ENCODE measurements around the gene TMEM39B. TPM values are rescaled to one million over a fixed set of nuclear protein-coding genes. Genes with fewer than 3 reads are reported as not detected.
"Not testable (repeated sequence)": the region's sequence is repeated elsewhere in the genome, so short reads cannot be mapped to it uniquely, and the experiment has no call there.

The TMEM39B gene
- total RNA-seq, 1 donor from 2014 or later = 13.3 TPM

GRCh38 chr1:32074841-32075240, 2.1 kb downstream of the TMEM39B start:
- Histone ChIP-seq H4K20me1 (ENCODE audit: insufficient read depth, low read length) (peaks cover 29% of the 10 kb centered on the region), H3K4me3 (ENCODE audit: insufficient read depth, low read depth, low read length) (no peak overlapping the region), H3K9ac (ENCODE audit: low read length) (no peak overlapping the region), H3K27me3 (ENCODE audit: insufficient read depth, low read length) (no peaks in the 10 kb centered on the region), H2AFZ (ENCODE audit: low read depth, low read length) (no peak overlapping the region), H3K4me1 (ENCODE audit: insufficient read depth, low read length) (peaks cover 21% of the 10 kb centered on the region), H3K79me2 (ENCODE audit: insufficient read depth, low read length) (peaks cover 30% of the 10 kb centered on the region), H3K4me2 (ENCODE audit: low read length) (no peak overlapping the region), H3K36me3 (ENCODE audit: insufficient read depth, low read length) (peaks cover 14% of the 10 kb centered on the region), H3K9me3 (ENCODE audit: insufficient read depth, low read depth, low read length) (no peaks in the 10 kb centered on the region), H3K27ac (ENCODE audit: low read depth, low read length) (no peak overlapping the region)
- TF ChIP-seq EZH2 (IDR thresholded peaks at IDR 0.05; ENCODE audit: insufficient read depth, low read length) = no peak
- TF ChIP-seq, protein P1, sequence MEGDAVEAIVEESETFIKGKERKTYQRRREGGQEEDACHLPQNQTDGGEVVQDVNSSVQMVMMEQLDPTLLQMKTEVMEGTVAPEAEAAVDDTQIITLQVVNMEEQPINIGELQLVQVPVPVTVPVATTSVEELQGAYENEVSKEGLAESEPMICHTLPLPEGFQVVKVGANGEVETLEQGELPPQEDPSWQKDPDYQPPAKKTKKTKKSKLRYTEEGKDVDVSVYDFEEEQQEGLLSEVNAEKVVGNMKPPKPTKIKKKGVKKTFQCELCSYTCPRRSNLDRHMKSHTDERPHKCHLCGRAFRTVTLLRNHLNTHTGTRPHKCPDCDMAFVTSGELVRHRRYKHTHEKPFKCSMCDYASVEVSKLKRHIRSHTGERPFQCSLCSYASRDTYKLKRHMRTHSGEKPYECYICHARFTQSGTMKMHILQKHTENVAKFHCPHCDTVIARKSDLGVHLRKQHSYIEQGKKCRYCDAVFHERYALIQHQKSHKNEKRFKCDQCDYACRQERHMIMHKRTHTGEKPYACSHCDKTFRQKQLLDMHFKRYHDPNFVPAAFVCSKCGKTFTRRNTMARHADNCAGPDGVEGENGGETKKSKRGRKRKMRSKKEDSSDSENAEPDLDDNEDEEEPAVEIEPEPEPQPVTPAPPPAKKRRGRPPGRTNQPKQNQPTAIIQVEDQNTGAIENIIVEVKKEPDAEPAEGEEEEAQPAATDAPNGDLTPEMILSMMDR (IDR thresholded peaks at IDR 0.05; ENCODE audit: insufficient read depth, low read depth, low read length) = no peak
- peaks cover 16% of the 10 kb centered on the region for H3K4me1 Mint-ChIP-seq (ENCODE audit: low read depth, unreplicated experiment)
- peaks cover 14% of the 10 kb centered on the region for H3K36me3 Mint-ChIP-seq (ENCODE audit: low read depth, unreplicated experiment)
- H3K4me3 Mint-ChIP-seq (ENCODE audit: unreplicated experiment) = peak overlapping the region; percentile 47
- no peaks in the 10 kb centered on the region for H3K9me3 Mint-ChIP-seq (ENCODE audit: unreplicated experiment)
- H3K27ac Mint-ChIP-seq (ENCODE audit: unreplicated experiment) = peak overlapping the region; percentile 62
- FAIRE-seq (no peak), DNase-seq (ENCODE audit: low read depth) (no peak)
- no peaks in the 10 kb centered on the region for H3K27me3 Mint-ChIP-seq (ENCODE audit: low read depth, unreplicated experiment)

DNA sequence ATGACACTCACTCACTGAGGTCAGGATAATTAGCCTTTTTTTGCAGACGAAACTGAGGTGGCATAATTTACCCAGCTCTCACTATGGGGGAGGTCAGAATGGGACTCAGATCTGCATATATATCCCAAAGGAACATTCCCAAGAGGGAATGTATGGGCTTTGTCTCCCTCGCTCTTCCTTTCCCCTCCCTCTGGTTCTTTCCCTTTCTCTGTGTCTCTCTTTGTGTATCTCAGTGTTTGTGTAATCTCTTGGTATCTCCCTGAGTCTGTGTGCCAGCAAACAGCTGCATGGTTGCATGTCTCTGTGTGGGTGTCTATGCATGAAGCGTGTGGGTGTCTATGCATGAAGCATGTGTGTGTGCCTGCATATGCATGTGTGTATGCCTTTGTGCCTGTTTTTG, 4.7 kb downstream of the TMEM39B start:
- H3K4me1 ChIP-seq (ENCODE audit: insufficient read depth, low read length) = peaks cover 12% of the 10 kb centered on the region
- no peaks in the 10 kb centered on the region for H3K9me3 ChIP-seq (ENCODE audit: insufficient read depth, low read depth, low read length)
- no peak for FAIRE-seq
- no peaks in the 10 kb centered on the region for H3K27me3 Mint-ChIP-seq (ENCODE audit: low read depth, unreplicated experiment)
- H3K27ac ChIP-seq (ENCODE audit: low read depth, low read length) = no peak overlapping the region
- peaks cover 7% of the 10 kb centered on the region for H3K4me1 Mint-ChIP-seq (ENCODE audit: low read depth, unreplicated experiment)
- no peak overlapping the region for H2AFZ ChIP-seq (ENCODE audit: low read depth, low read length)
- no peak overlapping the region for H3K4me3 ChIP-seq (ENCODE audit: insufficient read depth, low read depth, low read length)
- no peak overlapping the region for H3K9ac ChIP-seq (ENCODE audit: low read length)
- no peaks in the 10 kb centered on the region for H3K9me3 Mint-ChIP-seq (ENCODE audit: unreplicated experiment)
- DNase-seq (ENCODE audit: low read depth) = no peak
- peaks cover 30% of the 10 kb centered on the region for H3K79me2 ChIP-seq (ENCODE audit: insufficient read depth, low read length)
- peaks cover 19% of the 10 kb centered on the region for H3K36me3 Mint-ChIP-seq (ENCODE audit: low read depth, unreplicated experiment)
- H3K36me3 ChIP-seq (ENCODE audit: insufficient read depth, low read length) = peaks cover 14% of the 10 kb centered on the region
- H3K27me3 ChIP-seq (ENCODE audit: insufficient read depth, low read length) = no peaks in the 10 kb centered on the region
- peaks cover 29% of the 10 kb centered on the region for H4K20me1 ChIP-seq (ENCODE audit: insufficient read depth, low read length)
- H3K4me3 Mint-ChIP-seq (ENCODE audit: unreplicated experiment) = peak overlapping the region; percentile 65
- H3K4me2 ChIP-seq (ENCODE audit: low read length) = no peak overlapping the region
- no peak for TF ChIP-seq EZH2 (IDR thresholded peaks at IDR 0.05; ENCODE audit: insufficient read depth, low read length)
- TF ChIP-seq, protein P1 (IDR thresholded peaks at IDR 0.05; ENCODE audit: insufficient read depth, low read depth, low read length) = no peak
- no peak overlapping the region for H3K27ac Mint-ChIP-seq (ENCODE audit: unreplicated experiment)

GRCh38 chr1:32082022-32082421, 9.3 kb downstream of the TMEM39B start:
- Histone ChIP-seq H3K4me2 (ENCODE audit: low read length) (no peak overlapping the region), H3K9me3 (ENCODE audit: insufficient read depth, low read depth, low read length) (no peaks in the 10 kb centered on the region), H3K4me1 (ENCODE audit: insufficient read depth, low read length) (no peaks in the 10 kb centered on the region), H3K27ac (ENCODE audit: low read depth, low read length) (no peak overlapping the region), H2AFZ (ENCODE audit: low read depth, low read length) (no peak overlapping the region), H3K9ac (ENCODE audit: low read length) (no peak overlapping the region), H3K27me3 (ENCODE audit: insufficient read depth, low read length) (no peaks in the 10 kb centered on the region), H3K4me3 (ENCODE audit: insufficient read depth, low read depth, low read length) (no peak overlapping the region), H4K20me1 (ENCODE audit: insufficient read depth, low read length) (peaks cover 6% of the 10 kb centered on the region), H3K79me2 (ENCODE audit: insufficient read depth, low read length) (no peaks in the 10 kb centered on the region), H3K36me3 (ENCODE audit: insufficient read depth, low read length) (peaks cover 14% of the 10 kb centered on the region)
- peaks cover 29% of the 10 kb centered on the region for H3K36me3 Mint-ChIP-seq (ENCODE audit: low read depth, unreplicated experiment)
- no peak for FAIRE-seq
- no peak overlapping the region for H3K4me3 Mint-ChIP-seq (ENCODE audit: unreplicated experiment)
- no peak for DNase-seq (ENCODE audit: low read depth)
- peaks cover 2% of the 10 kb centered on the region for H3K4me1 Mint-ChIP-seq (ENCODE audit: low read depth, unreplicated experiment)
- H3K27me3 Mint-ChIP-seq (ENCODE audit: low read depth, unreplicated experiment) = no peaks in the 10 kb centered on the region
- H3K27ac Mint-ChIP-seq (ENCODE audit: unreplicated experiment) = no peak overlapping the region
- H3K9me3 Mint-ChIP-seq (ENCODE audit: unreplicated experiment) = no peaks in the 10 kb centered on the region
- no peak for TF ChIP-seq EZH2 (IDR thresholded peaks at IDR 0.05; ENCODE audit: insufficient read depth, low read length)
- TF ChIP-seq, protein P1 (IDR thresholded peaks at IDR 0.05; ENCODE audit: insufficient read depth, low read depth, low read length) = no peak

- H3K27ac ChIP-seq (ENCODE audit: low read depth, low read length); H3K9me3 Mint-ChIP-seq (ENCODE audit: unreplicated experiment); FAIRE-seq; H3K4me3 Mint-ChIP-seq (ENCODE audit: unreplicated experiment); H3K4me2 ChIP-seq (ENCODE audit: low read length); H3K27me3 ChIP-seq (ENCODE audit: insufficient read depth, low read length); H3K27me3 Mint-ChIP-seq (ENCODE audit: low read depth, unreplicated experiment); H4K20me1 ChIP-seq (ENCODE audit: insufficient read depth, low read length); H3K4me1 ChIP-seq (ENCODE audit: insufficient read depth, low read length); H3K9ac ChIP-seq (ENCODE audit: low read length); H3K79me2 ChIP-seq (ENCODE audit: insufficient read depth, low read length); H3K27ac Mint-ChIP-seq (ENCODE audit: unreplicated experiment); H3K4me3 ChIP-seq (ENCODE audit: insufficient read depth, low read depth, low read length); DNase-seq (ENCODE audit: low read depth); H2AFZ ChIP-seq (ENCODE audit: low read depth, low read length); H3K9me3 ChIP-seq (ENCODE audit: insufficient read depth, low read depth, low read length); H3K4me1 Mint-ChIP-seq (ENCODE audit: low read depth, unreplicated experiment): not testable (repeated sequence)
- H3K36me3 Mint-ChIP-seq (ENCODE audit: low read depth, unreplicated experiment) = peaks cover 25% of the 10 kb centered on the region
- peaks cover 19% of the 10 kb centered on the region for H3K36me3 ChIP-seq (ENCODE audit: insufficient read depth, low read length)
Observed at GRCh38 chr1:32086381-32086780, 13.6 kb downstream of the TMEM39B start.
